Inflammatory macrophage treated with lipopolysaccharide for 4 hours (primary cell): ENCODE measurements around the gene URGCP.
"Not testable (repeated sequence)": the region's sequence is repeated elsewhere in the genome, so short reads cannot be mapped to it uniquely, and the experiment has no call there.

Source experiments
- DNase-seq: peaks from one replicate; pipeline ENCODE4 v3.0.0-alpha.2; 2020

URGCP gene

DNA sequence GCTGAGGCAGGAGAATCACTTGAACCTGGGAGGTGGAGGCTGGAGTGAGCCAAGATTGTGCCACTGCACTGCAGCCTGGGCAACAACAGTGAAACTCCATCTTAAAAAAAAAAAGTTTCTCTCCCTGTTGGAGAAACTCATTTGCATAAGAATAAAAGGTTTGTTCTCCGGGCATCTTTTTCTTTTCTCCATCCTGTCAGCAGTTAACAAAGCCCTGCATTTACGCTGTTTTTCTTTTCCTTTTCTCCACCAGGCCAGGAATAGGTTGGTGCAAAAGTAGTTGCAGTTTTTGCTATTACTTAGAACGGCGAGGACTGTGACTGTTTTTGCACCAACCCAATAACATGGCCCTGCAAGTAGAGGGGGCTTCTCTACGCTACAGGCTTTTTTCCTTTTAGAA is 9.5 kb upstream of the URGCP start:
- no peak for DNase-seq

DNA sequence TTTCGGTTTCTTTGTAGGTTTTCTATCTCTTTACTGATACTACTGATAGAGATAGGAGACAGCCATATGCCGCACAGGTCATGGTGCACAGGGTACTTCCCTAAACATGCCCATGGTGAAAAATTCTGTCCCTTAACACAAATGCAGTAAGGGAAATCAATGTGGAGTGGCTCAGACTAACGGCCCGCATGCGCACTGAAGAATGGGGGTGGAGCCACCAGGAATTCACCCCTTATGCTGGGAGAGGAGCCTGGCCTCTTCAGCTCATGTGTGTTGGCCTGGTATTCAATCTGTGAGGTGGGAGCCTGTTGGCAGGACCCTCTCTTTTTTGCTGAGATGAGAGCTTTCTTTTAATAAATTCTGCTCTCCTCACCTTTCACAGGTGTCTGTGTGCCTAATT is 8.4 kb upstream of the URGCP start:
- DNase-seq = no peak

DNA sequence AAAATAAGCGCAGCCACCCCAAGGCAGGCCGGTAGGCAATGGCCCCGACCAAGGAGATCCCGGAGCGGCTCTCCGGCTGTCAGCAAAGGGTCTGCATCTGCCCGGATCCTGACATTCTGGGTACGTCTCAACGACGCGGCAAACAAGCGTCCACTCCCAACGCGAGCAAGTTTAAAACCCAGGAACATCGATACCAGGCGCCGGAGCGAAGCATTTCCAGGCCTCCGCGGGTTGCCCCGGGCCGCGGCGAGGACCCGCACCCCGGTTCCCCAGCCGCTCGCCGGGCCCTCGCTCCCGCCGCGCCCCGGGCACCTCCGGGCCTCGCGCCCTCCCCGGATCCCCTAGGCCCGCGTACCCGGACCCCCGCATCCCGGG is 453 bp downstream of the URGCP start:
- peak; percentile 26 for DNase-seq

DNA sequence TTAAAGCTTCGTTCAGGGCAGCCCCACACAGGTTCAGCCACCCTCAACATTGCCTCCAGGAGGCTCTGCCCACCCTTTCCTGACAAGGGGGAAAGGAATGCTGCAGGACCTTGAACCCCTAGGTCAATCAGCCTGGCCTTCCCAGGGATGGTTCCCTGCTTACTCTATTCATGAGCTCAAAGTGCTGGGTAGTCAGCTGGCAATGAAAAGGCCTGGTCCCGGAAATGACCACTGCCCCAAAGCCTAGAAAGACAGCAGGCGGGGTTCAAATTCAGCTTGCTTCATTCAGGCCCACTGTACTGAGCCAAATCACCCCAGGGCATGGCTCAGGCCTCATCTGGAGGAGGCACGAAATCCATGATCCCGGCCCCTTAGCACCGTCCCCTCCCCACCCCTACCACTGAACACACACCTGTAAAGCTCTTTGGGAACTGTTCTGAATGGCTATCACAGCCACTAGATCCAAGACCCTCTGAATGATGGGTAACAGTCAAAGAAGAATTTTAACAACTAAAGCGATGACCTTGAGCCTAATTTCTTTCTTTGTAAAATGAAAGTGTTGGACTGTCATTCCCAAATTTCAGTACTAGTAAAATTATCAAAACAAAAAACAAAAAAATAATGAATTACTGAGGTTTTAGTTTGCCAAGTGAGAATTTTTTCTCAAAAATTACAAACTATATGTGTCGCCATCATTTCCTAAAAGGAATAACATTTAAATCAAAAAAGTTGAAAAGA is 1.0 kb downstream of the URGCP start:
- DNase-seq = no peak

DNA sequence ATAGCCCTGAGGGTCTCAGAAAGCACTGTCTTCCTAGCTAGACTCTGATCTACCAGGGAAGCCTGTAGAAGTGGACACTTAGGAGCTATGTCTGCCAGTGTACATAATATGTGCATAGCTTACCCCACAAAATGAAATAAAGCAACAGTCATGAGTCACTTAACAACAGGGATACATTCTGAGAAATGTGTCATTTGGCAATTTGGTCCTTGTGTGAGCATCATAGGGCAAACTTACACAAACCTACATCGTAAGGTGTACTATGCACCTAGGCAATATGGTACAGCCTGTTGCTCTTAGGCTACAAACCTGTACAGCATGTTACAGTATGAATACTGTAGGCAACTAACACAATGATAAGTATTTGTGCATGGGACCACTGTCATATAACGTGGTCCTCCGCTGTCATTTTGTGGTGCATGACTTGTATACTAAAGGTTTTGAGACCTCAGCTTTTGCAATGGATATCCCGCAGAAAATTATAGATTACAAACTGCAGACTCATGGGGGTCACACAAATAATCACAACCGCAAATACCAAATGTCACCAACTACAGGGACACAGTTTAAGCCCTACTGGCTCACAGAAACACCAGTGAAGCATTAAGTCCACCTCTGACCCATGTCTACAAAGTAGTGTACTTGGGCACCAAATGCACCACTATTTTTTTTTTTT is 1.7 kb downstream of the URGCP start:
- peak; percentile 18 for DNase-seq

DNA sequence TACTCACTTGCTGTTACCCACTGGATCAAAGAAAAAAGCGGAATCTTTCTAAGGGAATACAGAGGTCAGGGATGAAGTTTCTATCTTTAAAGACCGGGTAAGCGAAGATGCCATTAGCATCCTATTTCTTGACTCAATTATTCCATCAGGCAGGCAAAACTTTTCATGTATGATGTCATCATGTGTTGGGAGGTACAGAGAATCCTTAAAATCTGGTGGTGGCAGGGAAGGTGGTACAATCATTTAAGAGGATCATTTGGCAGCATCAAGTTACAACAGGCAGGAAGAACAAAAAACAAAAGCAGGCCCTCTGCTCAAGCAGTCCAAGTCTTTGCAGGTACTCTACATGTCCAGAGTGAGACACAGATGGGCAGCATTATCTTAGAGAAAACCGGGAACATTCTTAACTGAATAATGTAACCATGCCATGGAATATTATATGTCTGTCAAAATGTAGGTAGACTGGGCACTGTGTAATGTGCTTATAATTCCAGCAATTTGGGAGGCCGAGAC is 3.8 kb downstream of the URGCP start:
- DNase-seq = no peak

DNA sequence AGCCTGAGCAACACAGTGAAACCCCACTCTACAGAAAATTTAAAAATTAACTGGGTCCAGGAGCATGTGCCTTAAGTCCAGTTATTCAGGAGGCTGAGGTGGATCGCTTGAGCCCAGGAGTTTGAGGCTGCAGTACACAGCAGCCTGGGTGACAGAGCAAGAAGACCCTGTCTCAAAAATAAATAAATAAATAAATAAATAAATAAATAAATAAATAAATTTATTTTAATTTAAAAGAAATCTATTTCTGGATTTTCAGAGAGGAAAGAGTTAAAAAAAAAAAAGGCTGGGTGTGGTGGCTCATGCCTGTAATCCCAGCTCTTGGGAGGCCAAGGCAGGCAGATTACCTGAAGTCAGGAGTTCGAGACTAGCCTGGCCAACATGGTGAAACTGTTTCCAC is 7.8 kb downstream of the URGCP start:
- DNase-seq = not testable (repeated sequence)

DNA sequence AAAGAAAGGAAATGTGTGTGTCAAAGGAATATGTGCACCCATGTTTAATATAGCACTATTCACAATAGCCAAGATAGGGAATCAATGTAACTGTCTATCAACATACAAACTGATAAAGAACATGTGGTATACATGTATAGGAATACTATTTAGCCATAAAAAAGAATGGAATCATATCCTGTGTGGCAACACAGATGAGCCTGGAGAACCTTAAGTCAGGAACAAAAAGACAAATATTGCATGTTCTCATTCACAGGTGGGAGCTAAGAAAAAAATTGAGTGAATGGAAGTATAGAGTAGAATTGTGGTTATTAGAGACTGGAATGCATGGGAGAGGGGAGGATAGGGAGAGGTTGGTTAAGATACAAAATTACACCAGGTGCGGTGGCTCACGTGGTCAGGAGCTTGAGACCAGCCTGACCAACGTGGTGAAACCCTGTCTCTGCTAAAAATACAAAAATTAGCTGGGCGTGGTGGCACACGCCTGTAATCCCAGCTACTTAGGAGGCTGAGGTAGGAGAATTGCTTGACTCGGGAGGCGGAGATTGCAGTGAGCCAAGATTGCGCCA is 10.5 kb downstream of the URGCP start:
- no peak for DNase-seq

DNA sequence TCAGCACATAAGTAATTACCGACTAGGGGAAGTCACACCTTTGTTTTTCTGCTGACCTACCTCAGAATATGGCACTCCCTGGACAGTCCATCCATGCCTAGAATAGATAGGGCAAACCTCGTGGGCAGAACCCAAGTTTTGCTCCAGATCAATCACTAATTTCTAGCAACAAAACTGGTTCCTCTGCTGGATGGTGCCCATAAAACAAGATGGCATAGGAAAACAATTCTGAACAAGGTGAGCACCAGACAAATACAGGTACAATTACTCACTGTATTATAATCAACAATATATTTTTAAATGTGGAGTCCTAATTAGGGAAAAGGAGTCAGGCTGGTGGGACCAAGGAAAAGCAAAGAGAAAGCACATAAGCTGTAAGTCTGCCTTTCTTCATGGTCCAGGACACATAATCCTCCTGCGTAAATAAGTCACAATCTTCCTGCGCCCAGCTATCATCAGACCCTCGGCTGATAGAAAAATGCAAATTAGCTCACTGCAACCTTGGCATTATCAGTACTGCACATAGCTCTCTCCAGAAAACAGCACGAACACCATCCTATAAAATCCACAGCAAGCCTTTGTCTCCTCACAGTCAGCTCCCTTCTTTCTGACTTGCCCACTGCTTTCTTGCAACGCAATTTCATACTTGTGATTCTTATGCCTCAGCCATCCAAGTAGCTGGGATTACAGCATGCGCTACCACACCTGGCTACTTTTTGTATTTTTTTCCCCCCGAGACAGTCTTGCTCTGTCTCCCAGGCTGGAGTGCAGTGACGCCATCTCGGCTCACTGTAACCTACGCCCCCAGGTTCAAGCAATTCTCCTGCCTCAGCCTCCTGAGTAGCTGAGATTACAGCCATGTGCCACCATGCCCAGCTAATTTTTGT is 15.1 kb downstream of the URGCP start:
- no peak for DNase-seq

DNA sequence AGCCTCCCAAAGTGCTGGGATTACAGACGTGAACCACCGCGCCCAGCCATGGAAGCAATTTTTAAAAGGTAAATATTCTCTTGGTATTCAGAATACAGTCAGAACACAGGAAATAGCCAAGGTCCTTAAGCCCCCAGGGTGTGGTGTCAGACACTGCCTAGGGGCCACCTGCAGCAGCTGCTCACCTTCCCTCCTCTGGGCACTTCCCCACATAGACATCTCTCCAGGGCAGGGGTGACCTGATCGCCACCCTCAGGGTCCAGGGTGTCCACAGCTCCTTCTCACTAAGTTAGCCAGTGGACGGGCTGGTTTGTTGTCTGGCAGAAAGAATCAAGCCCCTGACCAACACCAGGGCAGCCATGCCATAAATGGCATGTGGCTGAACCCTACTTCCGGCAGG is 15.9 kb downstream of the URGCP start:
- DNase-seq = no peak

DNA sequence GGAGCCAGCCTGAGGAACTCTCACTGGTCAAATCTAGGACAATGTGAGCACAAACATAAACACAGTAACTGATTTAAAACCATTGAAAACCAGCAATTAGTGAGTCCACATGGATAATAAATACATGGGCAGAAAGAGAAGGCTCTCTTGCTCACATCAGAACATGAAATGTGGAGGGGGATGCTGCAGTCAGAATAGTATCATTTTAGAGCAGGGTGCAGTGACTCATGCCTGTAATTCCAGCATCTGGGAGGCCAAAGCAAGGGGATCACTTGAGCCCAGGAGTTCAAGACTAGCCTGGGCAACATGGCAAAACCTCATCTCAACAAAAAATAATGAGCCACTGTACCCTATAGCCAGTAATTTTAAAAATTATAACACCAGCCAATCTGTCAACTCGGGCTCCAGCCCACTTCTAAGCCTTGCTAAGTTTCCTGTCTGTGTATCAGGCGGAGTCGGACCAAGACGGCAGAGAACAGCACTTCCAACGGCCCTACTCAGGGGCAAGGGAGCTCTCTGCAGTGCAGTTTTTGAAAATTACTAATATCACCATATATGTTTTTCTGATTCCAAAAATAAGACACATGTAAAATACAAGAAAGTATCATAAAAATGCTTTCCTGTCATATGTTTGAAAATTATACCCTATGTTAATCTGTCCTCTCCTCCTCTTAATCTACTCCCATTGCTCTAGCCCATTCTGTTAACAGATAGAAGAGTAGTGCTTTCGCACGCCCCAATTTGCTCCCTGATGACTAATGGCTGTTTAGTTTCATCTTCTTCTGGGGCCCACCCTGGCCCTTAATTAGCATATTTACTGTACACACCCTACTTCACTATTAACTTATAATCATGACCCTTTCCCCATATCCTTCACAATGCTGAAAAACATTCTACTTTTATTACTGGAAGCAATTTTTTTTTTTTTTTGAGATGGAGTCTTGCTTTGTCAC is 17.1 kb downstream of the URGCP start:
- DNase-seq = peak; percentile 56

DNA sequence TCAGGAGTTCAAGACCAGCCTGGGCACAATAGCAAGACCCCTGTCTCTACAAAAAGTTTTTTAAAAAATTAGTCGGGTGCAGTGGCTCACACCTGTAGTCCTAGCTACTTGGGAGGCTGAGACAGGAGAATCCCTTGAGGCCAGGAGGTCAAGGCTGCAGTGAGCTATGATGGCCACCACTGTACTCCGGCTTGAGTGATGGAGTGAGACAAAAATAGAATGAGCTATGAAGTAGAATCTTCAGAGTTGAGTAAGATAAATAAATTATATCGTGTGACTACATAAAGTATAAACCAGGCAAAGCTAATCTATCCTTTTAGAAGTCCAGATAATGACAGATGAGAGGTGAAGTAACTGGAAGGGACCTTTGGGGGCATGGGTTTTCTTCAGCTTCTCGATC is 21.8 kb downstream of the URGCP start:
- DNase-seq = no peak

DNA sequence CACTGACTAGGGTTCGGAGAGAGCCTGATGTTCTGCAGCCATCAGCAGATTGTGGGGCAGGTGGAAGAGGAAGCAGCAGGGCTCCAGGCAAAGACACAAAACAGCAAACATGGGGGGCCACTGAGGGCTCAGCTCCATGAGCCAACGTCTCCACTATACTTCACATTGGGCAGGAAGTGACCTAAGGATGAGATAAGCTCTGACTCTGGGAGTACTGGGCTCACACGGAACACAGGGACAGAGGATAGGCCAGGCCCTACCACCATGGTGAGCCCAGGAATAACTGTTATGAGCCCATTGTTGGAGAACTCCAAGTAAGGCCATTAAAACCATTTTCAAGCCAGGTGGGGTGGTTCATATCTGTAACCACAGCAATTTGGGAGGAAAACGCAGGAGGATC is 22.2 kb downstream of the URGCP start:
- no peak for DNase-seq

DNA sequence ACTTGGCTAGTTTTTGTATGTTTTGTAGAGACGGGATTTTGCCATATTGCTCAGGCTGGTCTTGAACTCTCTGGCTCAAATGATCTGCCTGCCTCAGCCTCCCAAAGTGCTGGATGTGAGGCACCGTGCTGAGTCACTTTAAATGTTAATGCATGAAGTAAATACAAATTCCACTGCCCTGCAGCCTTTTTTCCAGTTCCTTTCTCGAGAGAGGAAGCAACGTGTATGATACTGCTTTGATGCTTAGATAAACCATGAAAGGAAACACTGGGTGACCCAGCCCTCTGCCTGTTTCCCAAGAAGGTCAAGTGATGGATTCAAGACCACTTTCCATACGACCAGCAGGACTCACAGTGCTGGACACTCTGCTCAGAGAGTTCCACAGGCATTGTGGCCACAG is 25.8 kb downstream of the URGCP start:
- no peak for DNase-seq

DNA sequence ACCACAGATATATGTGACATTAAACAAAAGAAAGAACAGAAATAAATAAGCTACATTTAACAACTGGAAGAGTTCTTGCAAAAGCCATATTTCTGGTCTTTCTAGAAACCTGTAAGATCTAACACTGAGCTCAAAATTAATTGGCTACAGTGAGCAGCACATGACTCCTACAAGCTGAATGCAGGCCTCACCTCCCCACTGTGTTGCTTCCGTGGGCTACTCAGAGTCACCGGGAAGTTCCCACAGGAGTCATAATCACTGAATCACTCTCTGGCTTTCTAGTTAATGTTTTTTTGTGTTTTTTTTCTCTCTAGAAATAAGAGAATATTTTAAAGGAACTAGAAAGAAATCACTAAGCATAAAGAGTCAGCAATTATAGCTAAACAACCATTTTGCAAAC is 26.9 kb downstream of the URGCP start:
- DNase-seq = peak; percentile 51

DNA sequence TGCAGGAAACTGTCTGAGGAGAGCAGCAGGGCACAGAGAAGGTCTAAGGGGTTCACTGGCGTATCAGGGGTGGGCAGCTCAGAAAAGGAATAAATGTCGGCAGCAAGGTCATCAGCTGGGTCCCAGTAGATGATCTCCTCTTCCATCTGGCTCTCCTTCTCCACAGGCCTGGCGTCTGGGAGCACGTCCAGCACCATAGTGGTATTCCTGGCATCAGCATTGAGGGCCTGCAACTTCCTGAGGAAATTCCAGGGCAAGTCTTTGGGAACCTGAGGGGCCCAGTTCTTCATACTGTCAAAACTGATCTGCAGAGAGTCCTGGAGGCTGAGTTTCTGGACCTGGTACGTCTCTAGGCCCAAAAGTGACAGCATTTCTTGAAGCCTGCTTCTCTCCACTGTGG is 27.5 kb downstream of the URGCP start:
- DNase-seq = no peak

DNA sequence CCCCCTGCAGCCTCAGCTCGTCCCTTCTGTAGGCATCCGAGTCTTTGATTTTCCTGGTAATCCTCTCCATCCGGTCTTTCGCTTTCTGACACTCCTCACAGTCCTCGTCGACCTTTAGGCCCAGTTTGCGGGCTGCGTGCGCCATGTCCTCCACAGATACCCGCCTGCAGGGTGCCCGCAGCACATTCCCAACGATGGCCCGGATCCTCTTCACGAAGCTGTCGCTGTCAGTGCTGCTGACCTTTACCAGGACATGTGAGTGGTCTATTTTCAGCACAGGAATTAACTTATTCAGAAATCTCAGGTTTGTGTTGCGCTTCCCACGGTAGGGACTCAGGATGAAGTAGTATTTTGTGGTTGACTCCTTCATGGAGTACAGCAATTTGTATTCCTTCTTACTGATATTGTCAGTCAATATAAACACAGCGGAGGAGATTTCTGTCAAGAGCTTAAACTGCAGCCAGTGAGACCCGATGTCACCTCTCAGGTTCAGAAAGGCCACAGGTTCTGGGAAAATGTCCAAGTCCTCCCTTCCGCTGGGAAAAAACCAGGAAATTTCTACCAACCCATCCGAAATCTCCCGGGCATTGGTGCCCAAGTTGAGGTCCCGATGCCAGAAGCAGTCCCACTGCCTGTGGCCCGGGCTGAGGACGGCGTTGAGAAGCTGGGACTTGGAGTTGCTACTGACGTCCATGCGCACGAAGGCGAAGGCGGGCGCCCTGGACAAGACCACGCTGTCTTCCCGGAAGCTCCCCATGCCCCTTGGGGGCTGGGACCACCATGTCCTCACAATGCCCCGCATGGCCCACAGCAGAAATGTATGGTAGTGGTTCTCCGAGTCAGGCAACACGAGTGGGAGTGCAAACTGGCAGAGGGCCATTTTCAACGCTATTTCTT is 28.2 kb downstream of the URGCP start:
- no peak for DNase-seq

DNA sequence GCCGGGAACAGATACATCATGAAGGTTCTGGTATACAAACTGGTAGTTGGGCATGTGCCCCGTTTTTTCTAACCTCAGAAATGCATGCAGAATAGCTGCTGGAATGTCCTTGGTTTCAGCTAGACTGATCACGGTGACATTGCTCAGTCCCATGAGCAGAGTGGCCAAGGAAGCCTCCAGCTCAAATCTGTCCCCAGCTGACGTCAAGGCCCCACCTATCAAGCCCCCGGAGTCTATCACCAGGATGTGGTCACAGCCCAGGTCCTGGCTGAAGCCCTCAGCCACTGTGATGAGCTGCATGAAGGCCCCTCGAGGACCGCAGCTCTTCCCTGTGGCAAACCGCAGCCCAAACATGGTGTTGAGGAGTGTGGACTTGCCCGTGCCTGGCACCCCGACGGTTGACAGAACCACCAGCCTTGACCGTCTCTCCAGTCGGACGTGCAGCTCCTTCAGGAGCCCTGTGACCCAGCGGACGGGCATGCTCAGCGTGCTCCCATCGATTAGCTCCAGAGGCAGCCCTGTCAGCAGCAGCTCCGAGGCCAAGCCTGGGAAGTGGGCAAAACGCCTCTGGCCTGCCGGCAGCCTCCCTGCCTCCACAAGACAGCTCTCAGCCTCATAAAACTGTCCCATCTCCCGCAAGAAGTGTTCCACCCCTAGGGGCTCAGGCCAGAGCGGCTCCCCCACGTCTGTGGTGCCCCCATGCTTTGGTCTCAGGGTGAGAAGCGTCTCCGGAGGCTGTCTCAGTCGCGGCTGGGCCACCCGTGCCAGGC is 29.2 kb downstream of the URGCP start:
- DNase-seq = no peak

DNA sequence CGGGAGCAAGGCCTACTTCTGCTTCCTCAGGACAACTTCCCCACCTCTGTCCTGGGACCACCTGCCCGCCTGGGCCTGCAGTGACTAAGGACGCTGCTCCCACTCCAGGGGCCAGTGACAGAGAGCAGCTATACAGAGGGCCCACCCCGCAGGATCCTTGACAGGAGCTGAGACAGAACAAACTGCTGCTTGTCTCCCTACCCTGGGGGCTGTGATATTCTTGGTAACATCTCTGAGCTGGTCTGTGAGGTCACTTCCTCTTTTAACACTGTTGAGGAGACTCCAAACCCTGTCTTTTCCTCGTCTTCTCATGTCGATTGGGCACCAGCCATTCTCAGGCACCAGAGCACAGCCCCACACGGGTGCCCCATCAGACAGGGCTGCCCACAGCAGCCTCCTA is 30.2 kb downstream of the URGCP start:
- DNase-seq = peak; percentile 19

DNA sequence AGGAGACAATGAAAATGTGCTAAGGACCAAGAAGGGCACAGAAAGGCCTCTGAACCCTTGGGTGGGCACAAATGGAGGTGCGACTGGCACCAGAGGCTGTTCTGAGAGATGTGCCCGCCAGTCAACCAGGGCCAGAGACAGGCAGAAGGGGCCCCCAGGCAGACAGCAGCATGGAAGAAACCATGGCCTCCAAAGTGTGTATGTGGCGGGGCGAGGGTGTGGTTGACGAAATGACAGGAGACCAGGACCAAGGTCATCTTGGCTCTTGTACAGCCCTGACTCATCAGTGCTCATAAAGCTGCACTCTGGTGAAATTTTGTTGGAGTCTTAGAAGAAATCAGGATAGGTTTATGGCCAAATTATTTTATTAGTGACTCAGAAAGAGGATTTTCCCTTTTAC is 33.1 kb downstream of the URGCP start:
- DNase-seq = peak; percentile 10
